NCI-H524 (cell line): Measurements from ENCODE around the gene MRPL43.
"Not testable (repeated sequence)": the region's sequence is repeated elsewhere in the genome, so short reads cannot be mapped to it uniquely, and the experiment has no call there.

Experiments
- DNase-seq, 2 experiments: peaks; one replicate each; lab custom pipeline; 2025; lab: John Stamatoyannopoulos, UW

The MRPL43 gene

GRCh38 chr10:100986952-100987684 lies at the start of gene MRPL43, which contains the start of gene TWNK:
TSS of gene MRPL43 (minus strand) at chr10:100987497. CDS start at chr10:100987443, 54 bp downstream.
TSS of gene TWNK (plus strand) at chr10:100987543. CDS start at chr10:100988211, 668 bp downstream.
- DNase-seq = peak in 1 of 2 experiments; percentile 53

DNA sequence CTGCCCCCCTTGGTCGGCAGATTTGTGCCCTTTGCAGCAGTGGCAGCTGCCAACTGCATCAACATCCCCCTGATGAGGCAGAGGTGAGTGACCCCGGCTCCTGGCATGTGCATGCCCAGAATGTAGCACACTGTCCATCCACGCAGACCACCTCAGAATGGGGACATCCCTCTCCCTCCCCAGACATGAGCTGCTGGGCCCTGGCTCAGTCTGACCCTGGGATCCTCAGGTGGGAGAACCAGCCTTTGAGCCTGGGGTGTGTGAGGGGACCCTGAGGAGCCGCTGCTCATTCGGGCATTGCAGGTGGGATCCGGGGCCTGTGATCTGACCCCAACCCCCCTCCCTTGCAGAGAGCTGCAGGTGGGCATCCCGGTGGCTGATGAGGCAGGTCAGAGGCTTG lies 49.4 kb upstream of the MRPL43 start:
- no peak for DNase-seq

DNA sequence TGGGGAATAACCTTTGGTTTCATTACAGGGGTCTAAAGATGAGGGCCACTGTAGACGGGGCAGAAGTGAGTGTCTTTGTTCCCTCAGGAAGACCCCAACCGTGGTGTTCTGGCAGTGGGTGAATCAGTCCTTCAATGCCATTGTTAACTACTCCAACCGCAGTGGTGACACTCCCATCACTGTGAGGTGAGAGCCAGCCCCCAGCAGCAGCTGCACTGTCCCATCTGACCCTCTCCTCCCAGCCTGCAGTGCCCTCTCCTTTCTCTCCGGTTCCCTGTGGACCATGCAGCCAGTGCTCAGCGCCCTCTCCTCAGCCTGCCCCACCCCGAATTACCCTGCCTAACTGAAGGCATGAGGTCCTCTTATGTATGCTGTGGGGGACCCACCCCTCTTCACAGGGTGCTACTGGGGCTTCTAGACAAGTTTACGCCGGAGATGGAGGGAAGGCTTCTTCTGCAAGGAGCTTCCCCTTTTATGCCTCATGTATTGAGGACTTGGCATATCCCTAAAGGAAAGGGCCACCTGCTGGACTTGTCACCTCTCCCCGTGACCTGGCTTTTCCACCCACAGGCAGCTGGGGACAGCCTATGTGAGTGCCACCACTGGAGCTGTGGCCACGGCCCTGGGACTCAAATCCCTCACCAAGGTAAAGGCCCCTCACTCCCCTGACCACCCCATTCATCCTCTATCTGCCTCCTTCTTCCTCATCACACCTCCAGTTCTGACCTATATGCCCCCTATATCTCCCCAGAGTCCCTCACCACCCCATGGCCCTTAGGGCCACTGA lies 48.8 kb upstream of the MRPL43 start:
- no peak for DNase-seq

DNA sequence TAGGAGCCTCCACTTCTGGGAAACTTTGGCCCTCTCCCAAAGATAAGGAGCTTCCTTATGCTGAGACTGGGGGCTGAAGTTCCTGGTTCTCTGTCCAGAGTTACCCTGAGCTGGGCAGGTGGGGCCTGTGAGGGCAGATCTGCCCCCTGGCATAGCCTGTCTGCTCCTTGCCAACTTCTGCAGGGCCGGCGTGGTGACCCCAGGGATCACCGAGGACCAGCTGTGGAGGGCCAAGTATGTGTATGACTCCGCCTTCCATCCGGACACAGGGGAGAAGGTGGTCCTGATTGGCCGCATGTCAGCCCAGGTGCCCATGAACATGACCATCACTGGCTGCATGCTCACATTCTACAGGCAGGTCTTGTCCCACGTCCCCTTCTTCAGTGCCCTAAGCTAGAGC lies 48.0 kb upstream of the MRPL43 start:
- DNase-seq = no peak

GRCh38 chr10:101034404-101034803 lies 47.1 kb upstream of the MRPL43 start:
- DNase-seq = not testable (repeated sequence)

GRCh38 chr10:101033276-101033675 lies 46.0 kb upstream of the MRPL43 start:
- no peak for DNase-seq

DNA sequence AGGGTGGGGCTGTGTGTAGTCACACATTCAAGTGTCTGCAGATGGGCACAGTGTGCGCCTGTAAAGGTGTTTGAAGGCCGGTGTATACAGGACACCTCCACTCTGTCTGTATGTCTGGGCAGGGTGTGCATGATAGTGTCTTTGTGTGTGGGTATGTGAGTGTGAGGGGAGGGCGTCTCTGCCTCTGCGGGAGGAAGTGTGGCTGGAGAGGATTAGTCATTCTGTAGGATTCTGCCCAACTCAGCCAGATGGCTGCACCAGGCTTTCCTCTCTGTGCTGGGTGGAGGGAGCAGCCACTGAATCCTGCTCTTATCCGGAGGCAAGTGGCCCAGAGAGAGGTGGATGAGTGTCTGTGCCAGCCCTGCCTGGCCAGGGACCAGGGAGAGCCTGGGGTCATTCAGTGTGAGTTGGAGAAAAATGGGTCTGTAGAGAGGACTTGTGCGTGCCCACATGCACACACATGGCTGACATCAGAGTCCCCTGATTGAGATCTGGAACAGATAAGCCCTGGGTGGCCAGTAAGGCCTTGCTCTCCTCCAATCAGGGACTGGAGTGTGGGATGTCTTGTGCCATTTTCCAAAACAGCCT lies 45.4 kb upstream of the MRPL43 start:
- DNase-seq = peak; percentile 57 to 74

- DNase-seq = peak in 1 of 2 experiments; percentile 37
These were observed 44.7 kb upstream of the MRPL43 start for GRCh38 chr10:101031796-101032636.

GRCh38 chr10:101031128-101031795 lies 44.0 kb upstream of the MRPL43 start, which contains the start of the genes PDZD7 and SFXN3:
TSS of gene PDZD7 (minus strand) at chr10:101031129. CDS start at chr10:101030219, 910 bp downstream.
TSS of gene SFXN3 (plus strand) at chr10:101031234. CDS start at chr10:101034695, 3,461 bp downstream.
- peak; percentile 11 to 74 for DNase-seq

DNA sequence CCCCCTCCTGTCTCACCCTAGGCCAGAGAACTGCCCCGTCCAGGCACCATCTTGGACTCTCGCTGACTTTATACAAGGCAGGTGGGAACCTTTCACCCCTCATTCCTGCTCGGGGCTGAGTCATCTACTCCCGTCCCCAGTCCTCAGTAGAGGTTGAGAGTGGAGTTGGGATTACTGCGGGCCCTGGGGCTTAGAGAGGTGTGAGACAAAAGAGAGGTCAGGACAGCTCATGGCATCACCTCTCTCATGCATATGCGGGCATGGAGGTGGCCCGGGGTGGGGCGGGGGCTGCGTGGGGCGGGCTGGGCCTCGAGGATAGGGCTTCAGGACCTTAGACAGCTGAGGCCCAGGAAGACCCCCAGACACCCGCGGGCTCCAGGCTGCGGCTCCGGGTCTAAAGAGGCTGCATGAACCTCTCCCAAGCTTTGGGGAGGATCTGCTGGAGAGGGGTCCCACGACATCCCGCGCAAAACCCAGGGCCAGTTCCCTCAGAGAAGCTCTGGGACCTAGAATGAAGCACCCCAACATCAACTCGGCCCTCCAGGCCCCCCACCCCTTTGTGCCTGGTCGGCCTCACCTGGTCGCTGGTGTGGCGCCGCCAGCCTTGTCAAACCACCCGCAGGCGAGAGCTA lies 43.3 kb upstream of the MRPL43 start:
- DNase-seq = no peak

- no peak for DNase-seq
These were observed 42.4 kb upstream of the MRPL43 start for GRCh38 chr10:101029520-101030295.

GRCh38 chr10:101028446-101029337 lies 41.4 kb upstream of the MRPL43 start:
- peak; percentile 22 to 65 for DNase-seq

DNA sequence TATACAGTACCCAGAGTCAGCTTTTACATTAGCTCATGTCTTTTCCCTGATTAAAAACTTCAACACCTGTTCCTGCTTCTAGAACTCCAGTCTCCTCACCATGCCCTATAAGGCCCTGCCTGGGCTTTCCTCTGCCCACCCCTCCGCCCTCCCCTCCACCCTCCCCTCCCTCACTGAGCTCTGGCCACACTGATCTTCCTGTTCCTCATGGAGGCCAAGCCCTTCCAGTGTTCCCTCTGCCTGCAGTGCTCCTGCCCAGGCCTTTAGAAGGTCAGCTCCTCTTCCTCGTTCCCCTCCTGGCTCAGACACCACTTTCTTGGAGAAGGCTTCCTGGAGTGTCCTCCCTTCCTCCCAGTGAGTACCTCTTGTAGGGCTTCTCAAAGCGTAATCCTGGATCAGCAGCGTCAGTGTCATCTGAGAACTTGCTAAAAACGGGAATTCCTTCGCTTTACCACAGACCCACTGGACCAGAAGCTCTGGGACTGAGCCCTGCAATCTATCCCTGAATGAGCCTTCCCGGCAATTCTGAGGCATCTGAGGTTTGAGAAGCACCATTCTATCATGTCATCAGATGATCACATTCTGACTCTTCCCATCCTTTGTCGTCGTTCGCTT lies 39.9 kb upstream of the MRPL43 start:
- no peak for DNase-seq

GRCh38 chr10:101022967-101023705 lies 35.8 kb upstream of the MRPL43 start:
- DNase-seq = no peak

DNA sequence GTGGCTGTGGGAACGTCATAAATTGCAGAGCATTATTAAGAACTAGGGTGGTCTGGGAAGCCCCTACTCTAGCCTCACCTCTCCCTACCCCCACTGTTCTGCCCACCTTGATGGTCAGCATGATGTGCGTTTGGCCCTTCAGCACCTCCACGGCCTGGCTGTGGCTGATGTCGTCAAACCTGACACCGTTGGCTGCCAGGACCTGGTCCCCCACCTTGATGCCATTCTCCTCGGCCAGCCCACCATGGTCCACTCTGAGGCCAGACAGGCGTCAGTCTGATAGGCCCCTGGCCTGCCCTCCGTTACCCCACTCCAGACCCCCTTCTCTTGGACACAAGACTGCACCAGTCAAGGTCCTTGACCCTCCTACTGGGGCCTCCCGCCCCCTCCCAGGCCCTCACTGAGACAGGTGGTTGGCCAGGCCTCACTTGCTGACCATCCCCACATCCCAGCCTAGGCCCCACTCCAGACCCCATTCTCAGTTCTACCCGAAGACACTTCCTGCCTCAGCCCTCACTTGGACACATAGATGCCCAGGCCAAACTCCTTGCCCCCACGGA lies 34.5 kb upstream of the MRPL43 start:
- DNase-seq = no peak

GRCh38 chr10:101021239-101021638 lies 33.9 kb upstream of the MRPL43 start:
- no peak for DNase-seq

DNA sequence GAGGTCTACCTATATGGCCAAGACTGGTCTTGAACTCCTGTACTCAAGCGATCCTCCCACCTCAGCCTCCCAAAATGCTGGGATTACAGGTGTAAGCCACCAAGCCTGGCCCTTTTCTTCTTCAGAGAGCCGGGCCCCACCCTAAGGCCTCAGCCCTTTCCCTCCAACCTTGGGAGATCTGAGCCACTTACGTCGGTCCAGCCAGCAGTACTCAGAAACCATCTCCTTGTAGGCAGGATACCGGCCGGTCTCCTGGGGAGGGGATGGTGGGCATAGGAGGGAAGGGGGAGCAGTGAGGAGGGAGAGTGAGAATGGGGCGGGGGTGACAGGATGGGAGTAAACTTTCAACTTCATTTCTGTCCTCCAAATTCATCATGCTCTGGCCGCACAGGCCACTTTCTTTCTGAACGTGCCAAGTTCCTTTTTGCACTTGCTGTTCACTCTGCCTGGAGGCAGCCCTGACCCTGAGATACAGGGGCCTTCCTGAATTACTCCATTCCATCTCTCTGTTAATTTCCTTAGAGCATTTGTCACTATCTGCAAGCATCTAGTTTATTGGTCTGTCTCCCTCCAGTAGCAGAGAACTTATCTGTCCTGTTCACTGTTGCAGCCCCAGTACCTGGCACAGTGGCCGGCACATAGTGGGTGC lies 33.3 kb upstream of the MRPL43 start:
- DNase-seq = no peak
